Fibroblast of lung (primary cell): ENCODE measurements around the gene TMEM132D. TPM values are rescaled to one million over a fixed set of nuclear protein-coding genes. Genes with fewer than 3 reads are reported as not detected.

Experiments
- DNase-seq, 2 donors: peaks; one replicate each; pipeline versions ENCODE4 v3.0.0 to v3.0.0-alpha.2; 2010; ENCODE audit warnings: low read depth in 2 of 2
- H2AFZ ChIP-seq: 2 replicates; pipeline ENCODE4 v1.5.1; 2012; ENCODE audit warnings: low read length, control low read depth, inconsistent platforms
- H3K27ac ChIP-seq: 2 replicates; pipeline ENCODE4 v1.5.1; 2011; ENCODE audit warnings: low read length, control low read depth; ENCODE audit not compliant: insufficient read depth
- H3K27me3 ChIP-seq: 2 replicates; pipeline ENCODE4 v1.5.1; 2011; ENCODE audit warnings: mild to moderate bottlenecking, low read length; ENCODE audit not compliant: control insufficient read depth, insufficient read depth
- H3K36me3 ChIP-seq: 2 replicates; pipeline ENCODE4 v1.5.1; 2011; ENCODE audit warnings: low read length; ENCODE audit not compliant: control insufficient read depth, insufficient read depth
- H3K4me1 ChIP-seq: 2 replicates; pipeline ENCODE4 v1.5.1; 2011; ENCODE audit warnings: low read length; ENCODE audit not compliant: control insufficient read depth, insufficient read depth; ENCODE audit errors: extremely low read depth
- H3K4me2 ChIP-seq: 2 replicates; pipeline ENCODE4 v1.5.1; 2011; ENCODE audit warnings: low read length, control low read depth; ENCODE audit not compliant: insufficient read depth; ENCODE audit errors: extremely low read depth
- H3K4me3 ChIP-seq, 4 experiments: fragments of 200-600 bp in 1 of 4; sonication (generic) in 1 of 4; replicated peaks in 1 of 4; 2 replicates each; pipeline ENCODE4 v1.5.1; 2011 to 2016; ENCODE audit warnings: low read length in 4 of 4, low read depth in 3 of 4, mild to moderate bottlenecking in 3 of 4, control low read depth in 2 of 4, inconsistent platforms in 1 of 4, mixed read lengths in 1 of 4; ENCODE audit not compliant: insufficient read depth in 1 of 4; ENCODE audit errors: control extremely low read depth in 1 of 4
- H3K79me2 ChIP-seq: 2 replicates; pipeline ENCODE4 v1.5.1; 2012; ENCODE audit warnings: mild to moderate bottlenecking, low read length, inconsistent platforms; ENCODE audit not compliant: control insufficient read depth, insufficient read depth
- H3K9ac ChIP-seq: 2 replicates; pipeline ENCODE4 v1.5.1; 2011; ENCODE audit warnings: mild to moderate bottlenecking, low read length, control low read depth; ENCODE audit not compliant: insufficient read depth
- H3K9me3 ChIP-seq: 2 replicates; pipeline ENCODE4 v1.5.1; 2012; ENCODE audit warnings: low read depth, low read length; ENCODE audit not compliant: control insufficient read depth, insufficient read depth
- H4K20me1 ChIP-seq: 2 replicates; pipeline ENCODE4 v1.5.1; 2011; ENCODE audit warnings: low read length; ENCODE audit not compliant: control insufficient read depth, insufficient read depth; ENCODE audit errors: extremely low read depth
- CTCF ChIP-seq, 2 donors: IDR thresholded peaks in 1 of 2; conservative IDR thresholded peaks in 1 of 2; 1 replicate in 1 of 2; 2 replicates in 1 of 2; pipeline ENCODE4 v1.5.1; 2011 to 2012; ENCODE audit warnings: low read length in 2 of 2, control low read depth in 1 of 2, inconsistent platforms in 1 of 2, low read depth in 1 of 2, mild to moderate bottlenecking in 1 of 2
- EZH2 ChIP-seq: IDR thresholded peaks from 2 replicates; pipeline ENCODE4 v1.5.1; 2012; ENCODE audit warnings: low read length, control low read depth, mild to moderate bottlenecking; ENCODE audit errors: missing control alignments
- polyA plus RNA-seq, 2 donors: library from polyadenylated mRNA; depleted of rRNA in 1 of 2; stranded (reverse) in 1 of 2; unstranded in 1 of 2; fragments of >200 nt; gene quantifications; 2 replicates each; pipeline ENCODE4 v1.2.1, GENCODE V29; 2011 to 2012; ENCODE audit warnings: missing spikeins in 1 of 2
- total RNA-seq: library from RNA; depleted of rRNA; stranded (reverse); fragments of >200 nt; gene quantifications from 2 replicates; pipeline ENCODE4 v1.2.1, GENCODE V29; 2014

The TMEM132D gene
- total and polyA plus RNA-seq, 2 donors (not counting 1 experiment from before 2014, with no cell fraction given) = not detected

GRCh38 chr12:129675496-129675895, 228.3 kb downstream of the TMEM132D start:
- Histone ChIP-seq H3K9ac (no peak overlapping the region), H3K9me3 (no peaks in the 10 kb centered on the region), H2AFZ (no peak overlapping the region), H3K27ac (no peak overlapping the region), H4K20me1 (no peaks in the 10 kb centered on the region), H3K36me3 (no peaks in the 10 kb centered on the region), H3K4me1 (no peaks in the 10 kb centered on the region), H3K4me2 (no peak overlapping the region), H3K79me2 (no peaks in the 10 kb centered on the region), H3K27me3 (no peaks in the 10 kb centered on the region), H3K4me3 (no peak overlapping the region)
- no peak for DNase-seq
- TF ChIP-seq EZH2 = no peak
- TF ChIP-seq CTCF (conservative IDR thresholded peaks at IDR 0.05 in 1 of 2, IDR thresholded peaks at IDR 0.05 in 1 of 2; ENCODE audit: low read depth in 1 of 2, low read length in 2 of 2) = no peak

DNA sequence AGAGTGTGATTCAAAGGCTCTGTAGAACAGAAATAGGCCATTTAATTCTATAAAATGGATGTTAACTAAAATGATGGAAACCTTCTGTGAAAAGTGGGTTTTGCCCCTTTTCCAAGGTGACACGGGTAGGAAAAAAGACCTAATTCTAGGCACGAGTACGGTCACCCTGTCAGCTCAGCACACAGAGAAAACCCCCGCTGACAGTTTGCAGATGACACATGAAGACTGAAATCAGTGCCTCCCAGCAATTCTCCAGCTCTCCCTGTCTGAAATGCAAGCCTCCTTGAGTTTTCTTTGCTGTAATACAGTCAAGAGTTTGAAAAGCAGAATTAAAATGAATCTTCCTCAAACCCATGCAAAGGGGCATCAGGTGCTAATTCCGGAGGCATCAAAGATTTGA, 230.0 kb downstream of the TMEM132D start:
- H3K4me2 ChIP-seq = no peak overlapping the region
- no peaks in the 10 kb centered on the region for H3K9me3 ChIP-seq
- H3K4me1 ChIP-seq = no peaks in the 10 kb centered on the region
- no peak overlapping the region for H2AFZ ChIP-seq
- TF ChIP-seq EZH2 (no peak), CTCF (conservative IDR thresholded peaks at IDR 0.05 in 1 of 2, IDR thresholded peaks at IDR 0.05 in 1 of 2; ENCODE audit: low read depth in 1 of 2, low read length in 2 of 2) (no peak)
- no peaks in the 10 kb centered on the region for H4K20me1 ChIP-seq
- DNase-seq = no peak
- H3K36me3 ChIP-seq = no peaks in the 10 kb centered on the region
- H3K79me2 ChIP-seq = no peaks in the 10 kb centered on the region
- H3K9ac ChIP-seq = no peak overlapping the region
- no peak overlapping the region for H3K4me3 ChIP-seq
- H3K27ac ChIP-seq = no peak overlapping the region
- H3K27me3 ChIP-seq = no peaks in the 10 kb centered on the region

- Histone ChIP-seq H3K4me3 (no peak overlapping the region), H3K36me3 (no peaks in the 10 kb centered on the region), H3K27ac (no peak overlapping the region), H3K79me2 (no peaks in the 10 kb centered on the region), H3K4me2 (no peak overlapping the region), H4K20me1 (no peaks in the 10 kb centered on the region), H3K9me3 (no peaks in the 10 kb centered on the region), H3K27me3 (no peaks in the 10 kb centered on the region), H2AFZ (no peak overlapping the region), H3K4me1 (no peaks in the 10 kb centered on the region), H3K9ac (no peak overlapping the region)
- no peak for DNase-seq
- TF ChIP-seq EZH2 (no peak), CTCF (conservative IDR thresholded peaks at IDR 0.05 in 1 of 2, IDR thresholded peaks at IDR 0.05 in 1 of 2; ENCODE audit: low read depth in 1 of 2, low read length in 2 of 2) (no peak)
These were observed 231.7 kb downstream of the TMEM132D start for GRCh38 chr12:129672110-129672509.
